ENCODE measurements around the gene CCIN.

DNA sequence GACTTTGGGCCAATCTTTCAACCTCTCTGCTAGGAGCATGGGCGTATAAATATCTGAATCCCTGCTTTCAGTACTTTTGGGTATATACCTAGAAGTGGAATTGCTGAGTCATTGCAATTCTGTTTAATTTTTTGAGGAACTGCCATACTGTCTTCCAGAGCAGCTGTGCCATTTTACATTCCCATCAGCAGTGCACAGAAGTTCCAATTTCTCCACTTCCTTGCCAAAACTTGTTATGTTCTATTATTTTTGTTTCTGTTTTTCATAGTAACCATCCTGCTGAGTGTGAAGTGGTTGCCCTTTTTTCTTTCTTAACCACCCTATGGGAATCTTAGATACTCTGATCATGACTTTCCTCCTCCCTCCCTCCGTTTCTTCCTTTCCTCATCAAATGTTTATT is 11.1 kb upstream of the CCIN start:
- TF ChIP-seq POLR2A (IDR thresholded peaks at IDR 0.05; ENCODE audit: insufficient read depth in 1 of 2, low read depth in 2 of 2, low read length in 2 of 2), result no peak
- TF ChIP-seq SMC3 (IDR thresholded peaks at IDR 0.05; ENCODE audit: low read length), result no peak
- TF ChIP-seq, protein P1, sequence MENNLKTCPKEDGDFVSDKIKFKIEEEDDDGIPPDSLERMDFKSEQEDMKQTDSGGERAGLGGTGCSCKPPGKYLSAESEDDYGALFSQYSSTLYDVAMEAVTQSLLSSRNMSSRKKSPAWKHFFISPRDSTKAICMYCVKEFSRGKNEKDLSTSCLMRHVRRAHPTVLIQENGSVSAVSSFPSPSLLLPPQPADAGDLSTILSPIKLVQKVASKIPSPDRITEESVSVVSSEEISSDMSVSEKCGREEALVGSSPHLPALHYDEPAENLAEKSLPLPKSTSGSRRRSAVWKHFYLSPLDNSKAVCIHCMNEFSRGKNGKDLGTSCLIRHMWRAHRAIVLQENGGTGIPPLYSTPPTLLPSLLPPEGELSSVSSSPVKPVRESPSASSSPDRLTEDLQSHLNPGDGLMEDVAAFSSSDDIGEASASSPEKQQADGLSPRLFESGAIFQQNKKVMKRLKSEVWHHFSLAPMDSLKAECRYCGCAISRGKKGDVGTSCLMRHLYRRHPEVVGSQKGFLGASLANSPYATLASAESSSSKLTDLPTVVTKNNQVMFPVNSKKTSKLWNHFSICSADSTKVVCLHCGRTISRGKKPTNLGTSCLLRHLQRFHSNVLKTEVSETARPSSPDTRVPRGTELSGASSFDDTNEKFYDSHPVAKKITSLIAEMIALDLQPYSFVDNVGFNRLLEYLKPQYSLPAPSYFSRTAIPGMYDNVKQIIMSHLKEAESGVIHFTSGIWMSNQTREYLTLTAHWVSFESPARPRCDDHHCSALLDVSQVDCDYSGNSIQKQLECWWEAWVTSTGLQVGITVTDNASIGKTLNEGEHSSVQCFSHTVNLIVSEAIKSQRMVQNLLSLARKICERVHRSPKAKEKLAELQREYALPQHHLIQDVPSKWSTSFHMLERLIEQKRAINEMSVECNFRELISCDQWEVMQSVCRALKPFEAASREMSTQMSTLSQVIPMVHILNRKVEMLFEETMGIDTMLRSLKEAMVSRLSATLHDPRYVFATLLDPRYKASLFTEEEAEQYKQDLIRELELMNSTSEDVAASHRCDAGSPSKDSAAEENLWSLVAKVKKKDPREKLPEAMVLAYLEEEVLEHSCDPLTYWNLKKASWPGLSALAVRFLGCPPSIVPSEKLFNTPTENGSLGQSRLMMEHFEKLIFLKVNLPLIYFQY (CRISPR knock-in tag; IDR thresholded peaks at IDR 0.05; ENCODE audit: borderline replicate concordance), result no peak
- TF ChIP-seq PCBP2 (optimal IDR thresholded peaks at IDR 0.05; ENCODE audit: low read depth, low read length, poor library complexity, severe bottlenecking), result no peak
- TF ChIP-seq GATAD2A (CRISPR knock-in tag; IDR thresholded peaks at IDR 0.05), result no peak

All from HepG2 (cell line).